Peyer's patch (tissue), 4 donors: ENCODE results near the gene DISC1.
"Not testable (repeated sequence)": the region's sequence is repeated elsewhere in the genome, so short reads cannot be mapped to it uniquely, and the experiment has no call there.

Experiments used
- POLR2A ChIP-seq, 2 donors: fragments of 450-650 bp; IDR thresholded peaks; one replicate each; pipeline ENCODE4 v1.5.1; 2017; ENCODE audit warnings: antibody characterized with exemption in 2 of 2, mild to moderate bottlenecking in 2 of 2, moderate library complexity in 2 of 2
- TF ChIP-seq, protein P1 (sequence below), 6 experiments: fragments of 450-650 bp in 4 of 6; fragments of 200-600 bp in 2 of 6; sonication (generic) in 1 of 6; IDR thresholded peaks; one replicate each; pipeline ENCODE4 v1.5.1; 2017 to 2019; ENCODE audit warnings: antibody characterized with exemption in 6 of 6, mild to moderate bottlenecking in 3 of 6, moderate library complexity in 1 of 6

DNA sequence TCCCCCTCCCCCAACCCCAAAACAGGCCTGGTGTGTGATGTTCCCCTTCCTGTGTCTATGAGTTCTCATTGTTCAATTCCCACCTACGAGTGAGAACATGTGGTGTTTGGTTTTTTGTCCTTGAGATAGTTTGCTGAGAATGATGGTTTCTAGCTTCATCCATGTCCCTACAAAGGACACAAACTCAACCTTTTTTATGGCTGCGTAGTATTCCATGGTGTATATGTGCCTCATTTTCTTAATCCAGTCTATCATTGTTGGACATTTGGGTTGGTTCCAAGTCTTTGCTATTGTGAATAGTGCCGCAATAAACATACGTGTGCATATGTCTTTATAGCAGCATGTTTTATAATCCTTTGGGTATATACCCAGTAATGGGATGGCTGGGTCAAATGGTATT lies 102.4 kb downstream of the DISC1 start:
- TF ChIP-seq, protein P1, sequence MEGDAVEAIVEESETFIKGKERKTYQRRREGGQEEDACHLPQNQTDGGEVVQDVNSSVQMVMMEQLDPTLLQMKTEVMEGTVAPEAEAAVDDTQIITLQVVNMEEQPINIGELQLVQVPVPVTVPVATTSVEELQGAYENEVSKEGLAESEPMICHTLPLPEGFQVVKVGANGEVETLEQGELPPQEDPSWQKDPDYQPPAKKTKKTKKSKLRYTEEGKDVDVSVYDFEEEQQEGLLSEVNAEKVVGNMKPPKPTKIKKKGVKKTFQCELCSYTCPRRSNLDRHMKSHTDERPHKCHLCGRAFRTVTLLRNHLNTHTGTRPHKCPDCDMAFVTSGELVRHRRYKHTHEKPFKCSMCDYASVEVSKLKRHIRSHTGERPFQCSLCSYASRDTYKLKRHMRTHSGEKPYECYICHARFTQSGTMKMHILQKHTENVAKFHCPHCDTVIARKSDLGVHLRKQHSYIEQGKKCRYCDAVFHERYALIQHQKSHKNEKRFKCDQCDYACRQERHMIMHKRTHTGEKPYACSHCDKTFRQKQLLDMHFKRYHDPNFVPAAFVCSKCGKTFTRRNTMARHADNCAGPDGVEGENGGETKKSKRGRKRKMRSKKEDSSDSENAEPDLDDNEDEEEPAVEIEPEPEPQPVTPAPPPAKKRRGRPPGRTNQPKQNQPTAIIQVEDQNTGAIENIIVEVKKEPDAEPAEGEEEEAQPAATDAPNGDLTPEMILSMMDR (IDR thresholded peaks at IDR 0.05) = not testable (repeated sequence)
- not testable (repeated sequence) for TF ChIP-seq POLR2A (IDR thresholded peaks at IDR 0.05)
